Measurements from ENCODE around the gene ARHGAP42. TPM values are rescaled to one million over a fixed set of nuclear protein-coding genes. Genes with fewer than 3 reads are reported as not detected.

The ARHGAP42 gene
- total RNA-seq, 1 donor from 2014 or later: 19.1 TPM

- no peak overlapping the region for H3K27ac Mint-ChIP-seq (ENCODE audit: unreplicated experiment)
Observed at GRCh38 chr11:101034076-101034475, 347.0 kb downstream of the ARHGAP42 start.

GRCh38 chr11:101035872-101036271 lies 348.8 kb downstream of the ARHGAP42 start:
- no peak overlapping the region for H3K4me3 Mint-ChIP-seq (ENCODE audit: unreplicated experiment)
- no peak for DNase-seq (ENCODE audit: low spot score)
- TF ChIP-seq CTCF (IDR thresholded peaks at IDR 0.05; ENCODE audit: unreplicated experiment): no peak
- H3K36me3 Mint-ChIP-seq (ENCODE audit: low read depth, unreplicated experiment): no peaks in the 10 kb centered on the region
- H3K27me3 Mint-ChIP-seq (ENCODE audit: unreplicated experiment): no peaks in the 10 kb centered on the region
- no peaks in the 10 kb centered on the region for H3K4me1 Mint-ChIP-seq (ENCODE audit: unreplicated experiment)
- H3K9me3 Mint-ChIP-seq (ENCODE audit: unreplicated experiment): no peaks in the 10 kb centered on the region
- no peak overlapping the region for H3K27ac Mint-ChIP-seq (ENCODE audit: unreplicated experiment)

More at GRCh38 chr11:101034076-101034475, 347.0 kb downstream of the ARHGAP42 start:
- no peak for DNase-seq (ENCODE audit: low spot score)
- TF ChIP-seq CTCF (IDR thresholded peaks at IDR 0.05; ENCODE audit: unreplicated experiment): no peak
- no peaks in the 10 kb centered on the region for H3K27me3 Mint-ChIP-seq (ENCODE audit: unreplicated experiment)
- H3K36me3 Mint-ChIP-seq (ENCODE audit: low read depth, unreplicated experiment): no peaks in the 10 kb centered on the region
- H3K4me3 Mint-ChIP-seq (ENCODE audit: unreplicated experiment): no peak overlapping the region
- no peaks in the 10 kb centered on the region for H3K4me1 Mint-ChIP-seq (ENCODE audit: unreplicated experiment)
- H3K9me3 Mint-ChIP-seq (ENCODE audit: unreplicated experiment): no peaks in the 10 kb centered on the region

Data from endothelial cell (in vitro differentiated cells).